K562 (cell line): ENCODE results near the gene SREBF1. TPM values are rescaled to one million over a fixed set of nuclear protein-coding genes. Genes with fewer than 3 reads are reported as not detected.
A peak's percentile ranks its signal among the peaks of the same experiment; 100 is the strongest.

ENCODE experiments used
- ATAC-seq: fragments of 200-7000 bp; cut with Tn5 transposase; 3 replicates; pipeline ENCODE4 v1.9.1; 2020; ENCODE audit warnings: moderate library complexity
- BruUV-seq: library from RNA; stranded (reverse); fragments of 400-500 nt; replicated peaks from 2 replicates; lab custom pipeline; 2021; lab: Mats Ljungman, UMichigan
- CTCF ChIA-PET: fragments of 300-600 bp; formaldehyde crosslinking; extraction: SDS; loops from one replicate; lab custom pipeline; 2021; ENCODE audit warnings: low intra/inter-chr PET ratio; lab: Yijun Ruan, JAX
- POLR2A ChIA-PET: fragments of 300-600, 350-650 bp; sonication (Branson Sonifier 250); formaldehyde crosslinking; extraction: SDS; loops from one replicate; lab custom pipeline; 2021; ENCODE audit warnings: antibody characterized with exemption, inconsistent platforms; lab: Yijun Ruan, JAX
- DNase-seq, 4 experiments: peaks; one replicate each; pipeline versions ENCODE4 v3.0.0 to v3.0.0-alpha.2; 2011 to 2018; ENCODE audit warnings: low spot score in 3 of 4, mixed read lengths in 3 of 4; ENCODE audit errors: extremely low read depth in 1 of 4
- FAIRE-seq: peaks from 2 replicates; lab custom pipeline; 2011; peaks lifted over from hg19 to GRCh38; lab: Jason Lieb, UNC
- H2AFZ ChIP-seq: 2 replicates; pipeline ENCODE4 v1.6.0; 2011; ENCODE audit warnings: low read depth, low read length, control low read depth, inconsistent platforms
- H3K27ac ChIP-seq: fragments of 200-600 bp; 3 replicates; pipeline ENCODE4 v1.8.0; 2011; ENCODE audit warnings: low read depth, mild to moderate bottlenecking, control low read depth, inconsistent platforms, low read length, moderate library complexity, mixed read lengths; ENCODE audit errors: extremely low read depth
- H3K27me3 ChIP-seq, 2 experiments: fragments of 300-600 bp in 1 of 2; 2 replicates in 1 of 2; 3 replicates in 1 of 2; pipeline versions ENCODE4 v1.6.0 to v1.8.0; 2011; ENCODE audit warnings: inconsistent platforms in 2 of 2, low read length in 2 of 2, mild to moderate bottlenecking in 1 of 2, mixed read lengths in 1 of 2, moderate library complexity in 1 of 2; ENCODE audit not compliant: control insufficient read depth in 2 of 2, insufficient read depth in 2 of 2
- H3K36me3 ChIP-seq: fragments of 300-600 bp; 3 replicates; pipeline ENCODE4 v1.8.0; 2011; ENCODE audit warnings: mild to moderate bottlenecking, low read length, inconsistent platforms; ENCODE audit not compliant: control insufficient read depth, insufficient read depth
- H3K4me1 ChIP-seq, 2 experiments: fragments of 200-600 bp in 1 of 2; replicated peaks in 1 of 2; 2 replicates in 1 of 2; 3 replicates in 1 of 2; pipeline versions ENCODE4 v1.5.1 to v1.8.0; 2011; ENCODE audit warnings: inconsistent platforms in 2 of 2, low read length in 2 of 2, mild to moderate bottlenecking in 1 of 2, mixed read lengths in 1 of 2, moderate library complexity in 1 of 2; ENCODE audit not compliant: control insufficient read depth in 2 of 2, insufficient read depth in 2 of 2
- H3K4me2 ChIP-seq: 2 replicates; pipeline ENCODE4 v1.6.1; 2011; ENCODE audit warnings: low read length, control low read depth, inconsistent platforms, mixed read lengths; ENCODE audit not compliant: insufficient read depth
- H3K4me3 ChIP-seq: fragments of 200-600 bp; sonication (generic), shearing (Covaris generic); 2 replicates; pipeline ENCODE4 v1.5.1; 2016; ENCODE audit warnings: control low read depth, inconsistent platforms
- H3K79me2 ChIP-seq: fragments of 200-600 bp; 3 replicates; pipeline ENCODE4 v1.8.0; 2011; ENCODE audit warnings: low read length, inconsistent platforms; ENCODE audit not compliant: control insufficient read depth, insufficient read depth
- H3K9ac ChIP-seq, 2 experiments: 2 replicates each; pipeline versions ENCODE4 v1.6.0 to v1.6.1; 2011; ENCODE audit warnings: low read depth in 2 of 2, low read length in 2 of 2, control low read depth in 1 of 2, inconsistent platforms in 1 of 2, mild to moderate bottlenecking in 1 of 2, mixed read lengths in 1 of 2; ENCODE audit not compliant: insufficient read depth in 1 of 2
- H3K9me1 ChIP-seq: one replicate; pipeline ENCODE4 v1.6.0; 2011; ENCODE audit warnings: inconsistent platforms, mild to moderate bottlenecking, low read length, moderate library complexity; ENCODE audit not compliant: control insufficient read depth, insufficient read depth
- H3K9me3 ChIP-seq: replicated peaks from 2 replicates; pipeline ENCODE4 v1.5.1; 2011; ENCODE audit warnings: low read depth, low read length, inconsistent platforms; ENCODE audit not compliant: control insufficient read depth, insufficient read depth
- H4K20me1 ChIP-seq: replicated peaks from 2 replicates; pipeline ENCODE4 v1.6.1; 2011; ENCODE audit warnings: low read length, inconsistent platforms, mixed read lengths; ENCODE audit not compliant: control insufficient read depth, insufficient read depth
- DIDO1 ChIP-seq: fragments of 450-650 bp; IDR thresholded peaks from 2 replicates; pipeline ENCODE4 v1.6.1; 2016; ENCODE audit warnings: low read depth, missing biosample characterization, missing genetic modification characterization
- IRF9 ChIP-seq: fragments of 450-650 bp; IDR thresholded peaks from 2 replicates; pipeline ENCODE4 v1.6.1; 2016; ENCODE audit warnings: missing biosample characterization, missing genetic modification characterization
- JUND ChIP-seq, 2 experiments: IDR thresholded peaks; 2 replicates in 1 of 2; 3 replicates in 1 of 2; pipeline ENCODE4 v1.6.1; 2011; ENCODE audit warnings: borderline replicate concordance in 2 of 2, low read depth in 2 of 2, low read length in 2 of 2, improper control_type of control experiment in 1 of 2, missing biosample characterization in 1 of 2, missing genetic modification characterization in 1 of 2, missing genetic modification reagents in 1 of 2
- NFYB ChIP-seq: IDR thresholded peaks from 2 replicates; pipeline ENCODE4 v1.6.1; 2011; ENCODE audit warnings: mild to moderate bottlenecking, moderate library complexity; ENCODE audit not compliant: insufficient read length; ENCODE audit errors: extremely low read depth
- NR2C1 ChIP-seq, 2 experiments: fragments of 450-650 bp; IDR thresholded peaks; 2 replicates each; pipeline ENCODE4 v1.6.1; 2017; ENCODE audit warnings: mild to moderate bottlenecking in 2 of 2, antibody characterized with exemption in 1 of 2, inconsistent platforms in 1 of 2, missing compliant biosample characterization in 1 of 2, missing genetic modification characterization in 1 of 2
- RNF2 ChIP-seq: sonication (generic); IDR thresholded peaks from 2 replicates; pipeline ENCODE4 v1.6.1; 2016
- SMAD2 ChIP-seq: fragments of 150-350 bp; IDR thresholded peaks from 2 replicates; pipeline ENCODE4 v1.6.1; 2014; ENCODE audit warnings: low read depth, mild to moderate bottlenecking, low read length
- ZNF217 ChIP-seq: sonication (generic); formaldehyde crosslinking; IDR thresholded peaks from 2 replicates; pipeline ENCODE4 v1.8.0; 2022; ENCODE audit warnings: mild to moderate bottlenecking, missing genetic modification reagents
- ZNF592 ChIP-seq: fragments of 450-650 bp; IDR thresholded peaks from 2 replicates; pipeline ENCODE4 v1.6.1; 2017; ENCODE audit warnings: antibody characterized with exemption, mild to moderate bottlenecking
- ZNF668 ChIP-seq: fragments of 250-450 bp; sonication (Bioruptor Pico); IDR thresholded peaks from 2 replicates; pipeline ENCODE4 v1.8.0; 2022; ENCODE audit warnings: mild to moderate bottlenecking, inconsistent platforms
- ZNF707 ChIP-seq: fragments of 250-450 bp; sonication (Bioruptor Pico); conservative IDR thresholded peaks from 2 replicates; pipeline ENCODE4 v1.8.0; 2022; ENCODE audit warnings: inconsistent platforms, mild to moderate bottlenecking, moderate library complexity
- ZNF76 ChIP-seq: fragments of 250-450 bp; sonication (Bioruptor Pico); IDR thresholded peaks from 2 replicates; pipeline ENCODE4 v1.4.0; 2020; ENCODE audit warnings: mild to moderate bottlenecking, moderate library complexity, borderline replicate concordance
- WGBS: fragments of 100-300 bp; shearing (Covaris generic); methylation state at CpG from one replicate; pipeline ENCODE4 v1.1.6; 2016; ENCODE audit warnings: low coverage, mixed read lengths; ENCODE audit not compliant: insufficient coverage; ENCODE audit errors: missing lambda C conversion rate; 5-methylcytosine and 5-hydroxymethylcytosine counted together
- in situ Hi-C: fragments of 300-500 bp; cut with MboI; formaldehyde crosslinking; loops from 4 replicates; pipeline ENCODE4 v1.15.0; 2018; ENCODE audit warnings: inconsistent platforms, mixed read lengths
- intact Hi-C: fragments of 100-400 bp; cut with micrococcal nuclease; formaldehyde crosslinking; loops from 2 replicates; pipeline ENCODE4 v1.14.2; 2022
- polyA plus RNA-seq, 8 experiments: library from polyadenylated mRNA; depleted of rRNA in 4 of 8; stranded (reverse) in 5 of 8; unstranded in 3 of 8; fragments of >200 nt; fragmentation: Nextera tagmentation in 2 of 8; fragmentation: Illumina TruSeq in 1 of 8; extraction: Ambion mirVana in 2 of 8; extraction: Trizol in 1 of 8; gene quantifications; 2 replicates each; pipeline versions ENCODE4 v1.2.1 to v1.2.3, GENCODE V29; 2011 to 2014; ENCODE audit warnings: inconsistent platforms in 1 of 8, missing spikeins in 1 of 8
- total RNA-seq, 7 experiments: library from RNA; depleted of rRNA in 6 of 7; stranded (reverse); fragments of >200 nt in 6 of 7; fragmentation: Illumina TruSeq in 2 of 7; extraction: Trizol in 2 of 7; gene quantifications; 2 replicates each; pipeline versions ENCODE4 v1.2.1 to v1.2.3, GENCODE V29; 2011 to 2021; ENCODE audit warnings: low replicate concordance in 1 of 7
- TF ChIP-seq, protein P1 (sequence below): fragments of 250-450 bp; sonication (Bioruptor Pico); IDR thresholded peaks from 2 replicates; pipeline ENCODE4 v1.8.0; 2022; ENCODE audit warnings: inconsistent platforms

The SREBF1 gene
- total and polyA plus RNA-seq, 9 of the 15 experiments (the other 6 are each of a cell fraction or from before 2014, with no cell fraction given), result 1.6 to 169 (median 69.4) TPM

GRCh38 chr17:17846645-17847044 is 9.9 kb upstream of the SREBF1 start (continued):
- no peak for TF ChIP-seq ZNF592

DNA sequence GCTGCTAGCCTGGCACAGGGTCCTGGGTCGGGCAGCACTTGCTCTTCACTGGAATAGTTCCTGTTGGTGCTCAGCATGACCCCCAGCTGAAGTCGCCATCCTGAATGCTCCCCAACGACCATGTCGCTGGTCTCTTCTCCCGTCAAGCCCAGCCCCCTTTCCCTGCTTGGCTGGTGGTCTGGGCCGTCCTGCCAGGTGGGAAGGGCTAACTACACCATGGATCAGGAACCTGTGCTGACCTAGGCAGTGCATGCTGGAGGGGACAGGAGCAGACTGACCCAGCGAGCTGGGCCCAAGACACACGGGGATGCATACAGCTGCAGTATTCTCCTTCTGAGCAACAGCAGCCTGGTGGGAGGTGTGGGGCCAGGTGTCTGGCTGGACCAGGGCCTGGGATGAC is 9.2 kb upstream of the SREBF1 start:
- Histone ChIP-seq H3K9me3 (no peaks in the 10 kb centered on the region), H3K27ac (no peak overlapping the region), H3K9ac (peak overlapping the region in 1 of 2 experiments; percentile 83; a peak in 2 of 4 replicates), H3K27me3 (no peaks in the 10 kb centered on the region)
- intact Hi-C loops, result no loop called here
- WGBS, result 53% methylated on average over 3 of the region's 8 CpGs
- in situ Hi-C loops, result no loop called here
- TF ChIP-seq NFYB, result no peak
- TF ChIP-seq, protein P1, sequence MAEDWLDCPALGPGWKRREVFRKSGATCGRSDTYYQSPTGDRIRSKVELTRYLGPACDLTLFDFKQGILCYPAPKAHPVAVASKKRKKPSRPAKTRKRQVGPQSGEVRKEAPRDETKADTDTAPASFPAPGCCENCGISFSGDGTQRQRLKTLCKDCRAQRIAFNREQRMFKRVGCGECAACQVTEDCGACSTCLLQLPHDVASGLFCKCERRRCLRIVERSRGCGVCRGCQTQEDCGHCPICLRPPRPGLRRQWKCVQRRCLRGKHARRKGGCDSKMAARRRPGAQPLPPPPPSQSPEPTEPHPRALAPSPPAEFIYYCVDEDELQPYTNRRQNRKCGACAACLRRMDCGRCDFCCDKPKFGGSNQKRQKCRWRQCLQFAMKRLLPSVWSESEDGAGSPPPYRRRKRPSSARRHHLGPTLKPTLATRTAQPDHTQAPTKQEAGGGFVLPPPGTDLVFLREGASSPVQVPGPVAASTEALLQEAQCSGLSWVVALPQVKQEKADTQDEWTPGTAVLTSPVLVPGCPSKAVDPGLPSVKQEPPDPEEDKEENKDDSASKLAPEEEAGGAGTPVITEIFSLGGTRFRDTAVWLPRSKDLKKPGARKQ (CRISPR knock-in tag), result no peak
- TF ChIP-seq ZNF217 (CRISPR knock-in tag), result no peak
- TF ChIP-seq ZNF76 (CRISPR knock-in tag), result no peak
- no peak for TF ChIP-seq RNF2
- no peak for TF ChIP-seq DIDO1
- no peak for TF ChIP-seq JUND (IDR thresholded peaks at IDR 0.05; ENCODE audit: borderline replicate concordance, low read depth, low read length)
- no peak for TF ChIP-seq JUND (tag; IDR thresholded peaks at IDR 0.05; ENCODE audit: borderline replicate concordance, low read depth, low read length)
- no peak for TF ChIP-seq NR2C1 (IDR thresholded peaks at IDR 0.05)
- no peak for TF ChIP-seq NR2C1 (tag; IDR thresholded peaks at IDR 0.05)
- no peak for TF ChIP-seq IRF9 (tag)
- TF ChIP-seq ZNF707 (CRISPR knock-in tag), result no peak
- TF ChIP-seq SMAD2, result no peak
- no peak for TF ChIP-seq ZNF668 (CRISPR knock-in tag)
- TF ChIP-seq, all 486 proteins: peak for 0
- Histone ChIP-seq H3K79me2 (no peaks in the 10 kb centered on the region; the same call in 2 of the 3 replicates), H4K20me1 (no peaks in the 10 kb centered on the region), H3K9me1 (no peaks in the 10 kb centered on the region), H3K4me2 (no peak overlapping the region), H3K36me3 (no peaks in the 10 kb centered on the region), H2AFZ (no peak overlapping the region), H3K4me3 (no peak overlapping the region), H3K4me1 (peaks cover 41 to 84% of the 10 kb centered on the region in 2 experiments)
- DNase-seq (no peak), ATAC-seq (no peak), FAIRE-seq (no peak)
- no TSS peak for BruUV-seq
- ChIA-PET CTCF (no interaction called here), POLR2A (interaction anchor here (0.6 to 5.7 kb wide), 3 partner anchors 8 to 18 kb away, joined by 3 to 39 read pairs (median 7); partner anchors contain the start of gene SREBF1)
